Measurements from ENCODE around the gene LRRC4C.
A peak's percentile ranks its signal among the peaks of the same experiment; 100 is the strongest.

The LRRC4C gene

GRCh38 chr11:40139066-40139465, 1320.4 kb downstream of the LRRC4C start:
- no peak for DNase-seq

GRCh38 chr11:40134820-40135570, 1324.5 kb downstream of the LRRC4C start:
- no peak for DNase-seq

GRCh38 chr11:40133498-40133897, 1326.0 kb downstream of the LRRC4C start:
- DNase-seq = no peak

GRCh38 chr11:40132912-40133311, 1326.5 kb downstream of the LRRC4C start:
- DNase-seq = no peak

GRCh38 chr11:40130427-40130826, 1329.0 kb downstream of the LRRC4C start:
- DNase-seq = no peak

- DNase-seq = peak; percentile 26
Observed at GRCh38 chr11:40129266-40129665, 1330.2 kb downstream of the LRRC4C start.

GRCh38 chr11:40125054-40125453, 1334.4 kb downstream of the LRRC4C start:
- DNase-seq = no peak

- DNase-seq = no peak
Observed at GRCh38 chr11:40119661-40120060, 1339.8 kb downstream of the LRRC4C start.

- no peak for DNase-seq
Observed at GRCh38 chr11:40118780-40119179, 1340.7 kb downstream of the LRRC4C start.

GRCh38 chr11:40118026-40118425, 1341.4 kb downstream of the LRRC4C start:
- DNase-seq = no peak

- no peak for DNase-seq
Observed at GRCh38 chr11:40104941-40105550, 1354.4 kb downstream of the LRRC4C start.

- DNase-seq = no peak
Observed at GRCh38 chr11:40100781-40101180, 1358.7 kb downstream of the LRRC4C start.

GRCh38 chr11:40100162-40100553, 1359.3 kb downstream of the LRRC4C start:
- no peak for DNase-seq

- no peak for DNase-seq
Observed at GRCh38 chr11:40099426-40100161, 1359.9 kb downstream of the LRRC4C start.

- no peak for DNase-seq
Observed at GRCh38 chr11:40095446-40095845, 1364.0 kb downstream of the LRRC4C start.

GRCh38 chr11:40094954-40095353, 1364.5 kb downstream of the LRRC4C start:
- DNase-seq = no peak

- DNase-seq = no peak
Observed at GRCh38 chr11:40080434-40080833, 1379.0 kb downstream of the LRRC4C start.

Measured in NCI-H1436 (cell line).